Tibial nerve (tissue), 4 donors: ENCODE measurements around the gene FAM210B. TPM values are rescaled to one million over a fixed set of nuclear protein-coding genes. Genes with fewer than 3 reads are reported as not detected.
"Not testable (repeated sequence)": the region's sequence is repeated elsewhere in the genome, so short reads cannot be mapped to it uniquely, and the experiment has no call there.

ENCODE experiments used
- DNase-seq, 2 donors: peaks; one replicate each; pipeline ENCODE4 v3.0.0-alpha.2; 2019; ENCODE audit warnings: low spot score in 2 of 2
- H3K27ac ChIP-seq, 4 donors: fragments of 200-600 bp; sonication (generic) in 3 of 4; one replicate each; pipeline ENCODE4 v1.5.1; 2017 to 2019; ENCODE audit warnings: mild to moderate bottlenecking in 1 of 4
- H3K27me3 ChIP-seq, 2 donors: fragments of 200-600 bp; sonication (generic) in 1 of 2; one replicate each; pipeline versions ENCODE4 v1.5.1 to v1.6.0; 2017 to 2019
- H3K36me3 ChIP-seq, 3 donors: fragments of 200-600 bp; sonication (generic); one replicate each; pipeline ENCODE4 v1.5.1; 2018 to 2019
- H3K4me1 ChIP-seq, 4 donors: fragments of 200-600 bp; sonication (generic) in 3 of 4; one replicate each; pipeline ENCODE4 v1.5.1; 2017 to 2019
- H3K4me3 ChIP-seq, 4 donors: fragments of 200-600 bp; sonication (generic) in 3 of 4; one replicate each; pipeline ENCODE4 v1.5.1; 2017 to 2019; ENCODE audit warnings: mild to moderate bottlenecking in 1 of 4, moderate library complexity in 1 of 4
- H3K9me3 ChIP-seq, 4 donors: fragments of 200-600 bp; sonication (generic) in 3 of 4; one replicate each; pipeline ENCODE4 v1.5.1; 2017 to 2019
- CTCF ChIP-seq, 5 experiments: fragments of 200-600 bp in 3 of 5; fragments of 450-650 bp in 2 of 5; sonication (generic) in 3 of 5; IDR thresholded peaks; one replicate each; pipeline ENCODE4 v1.5.1; 2016 to 2019; ENCODE audit warnings: antibody characterized with exemption in 5 of 5, mild to moderate bottlenecking in 3 of 5, moderate library complexity in 2 of 5
- EP300 ChIP-seq, 2 donors: sonication (generic); formaldehyde crosslinking; IDR thresholded peaks; one replicate each; pipeline ENCODE4 v1.6.1; 2017; ENCODE audit warnings: antibody characterized with exemption in 2 of 2, mild to moderate bottlenecking in 1 of 2
- POLR2A ChIP-seq, 2 donors: fragments of 450-650 bp; IDR thresholded peaks; one replicate each; pipeline ENCODE4 v1.6.1; 2017; ENCODE audit warnings: antibody characterized with exemption in 2 of 2, mild to moderate bottlenecking in 2 of 2, moderate library complexity in 2 of 2
- WGBS, 2 donors: methylation state at CpG; one replicate each; pipeline ENCODE4 v1.1.5; 2018; 5-methylcytosine and 5-hydroxymethylcytosine counted together
- total RNA-seq, 4 donors: library from RNA; depleted of rRNA; stranded (reverse); fragments of >200 nt; gene quantifications; one replicate each; pipeline ENCODE4 v1.1.0, GENCODE V29; 2016

The FAM210B gene
- total RNA-seq, 4 donors from 2014 or later, result 36.8 to 56.6 (median 52.3) TPM

- WGBS, 2 donors, result 95 to 97% methylated on average over 4 of the region's 4 CpGs
- no peak overlapping the region for H3K27ac ChIP-seq
- no peak for TF ChIP-seq POLR2A (IDR thresholded peaks at IDR 0.05)
- no peak for TF ChIP-seq CTCF (IDR thresholded peaks at IDR 0.05)
- no peak for TF ChIP-seq EP300 (IDR thresholded peaks at IDR 0.05)
Observed at GRCh38 chr20:56389807-56390206, 31.0 kb downstream of the FAM210B start.

DNA sequence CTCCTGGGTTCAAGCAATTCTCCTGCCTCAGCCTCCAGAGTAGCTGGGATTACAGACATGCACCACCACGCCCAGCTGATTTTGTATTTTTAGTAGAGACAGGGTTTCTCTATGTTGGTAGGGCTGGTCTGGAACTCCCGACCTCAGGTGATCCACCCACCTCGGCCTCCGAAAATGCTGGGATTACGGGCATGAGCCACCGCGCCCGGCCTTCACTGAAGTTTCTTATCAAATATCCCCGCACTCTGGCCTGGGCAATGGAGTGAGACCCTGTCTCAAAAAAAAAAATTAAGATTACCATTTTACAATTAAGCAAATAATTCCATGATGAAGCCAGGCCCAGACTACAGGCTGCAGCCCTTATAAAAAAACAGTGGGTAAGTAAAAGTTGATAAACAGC is 31.6 kb downstream of the FAM210B start:
- DNase-seq, H3K4me3 ChIP-seq: not testable (repeated sequence)
- WGBS, 2 donors, result 96 to 97% methylated on average over 9 of the region's 9 CpGs

More at GRCh38 chr20:56389807-56390206, 31.0 kb downstream of the FAM210B start:
- Histone ChIP-seq H3K27me3 (no peaks in the 10 kb centered on the region), H3K4me3 (no peak overlapping the region), H3K4me1 (peaks cover 0 to 31% (median 22%) of the 10 kb centered on the region in 4 donors), H3K36me3 (peaks cover 0 to 3% (median 0%) of the 10 kb centered on the region in 3 donors), H3K9me3 (no peaks in the 10 kb centered on the region)
- no peak for DNase-seq

DNA sequence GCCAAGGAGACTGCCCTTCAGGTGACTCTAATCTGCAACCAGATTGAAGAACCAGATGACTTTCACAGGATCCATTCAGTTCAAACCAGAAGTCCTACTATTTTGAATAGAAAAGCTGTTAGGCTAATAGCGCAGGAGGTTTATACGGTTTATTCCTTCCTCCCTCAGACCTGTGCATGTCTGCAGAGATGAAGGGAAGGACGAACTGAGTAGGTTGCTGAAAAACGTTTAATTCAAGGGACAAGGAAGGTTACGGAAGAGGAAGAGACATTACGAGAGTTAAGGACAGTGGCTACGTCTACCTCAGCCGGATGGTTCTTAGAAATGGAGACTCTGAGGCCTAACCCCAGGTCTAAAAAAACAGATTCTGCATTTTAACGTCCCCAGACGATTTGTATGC is 32.3 kb downstream of the FAM210B start:
- peaks cover 0 to 31% (median 20%) of the 10 kb centered on the region in 4 donors for H3K4me1 ChIP-seq
- DNase-seq, result no peak
- no peaks in the 10 kb centered on the region for H3K27me3 ChIP-seq
- H3K36me3 ChIP-seq, result peaks cover 0 to 10% (median 7%) of the 10 kb centered on the region in 3 donors
- peak overlapping the region in 1 of 4 donors; percentile 68 for H3K4me3 ChIP-seq
- H3K9me3 ChIP-seq, result no peaks in the 10 kb centered on the region
- H3K27ac ChIP-seq, result no peak overlapping the region
- TF ChIP-seq CTCF (IDR thresholded peaks at IDR 0.05) (no peak), POLR2A (IDR thresholded peaks at IDR 0.05) (no peak), EP300 (IDR thresholded peaks at IDR 0.05) (no peak)
- WGBS, 2 donors, result 22 to 27% methylated on average over 10 of the region's 10 CpGs

More for the DNA sequence above, 31.6 kb downstream of the FAM210B start:
- H3K4me1 ChIP-seq, result peaks cover 0 to 31% (median 20%) of the 10 kb centered on the region in 4 donors
- not testable (repeated sequence) for H3K27ac ChIP-seq, H3K27me3 ChIP-seq, H3K9me3 ChIP-seq, H3K36me3 ChIP-seq

GRCh38 chr20:56391596-56392131 is 32.9 kb downstream of the FAM210B start:
- Histone ChIP-seq H3K36me3 (peaks cover 0 to 17% (median 10%) of the 10 kb centered on the region in 3 donors), H3K27ac (peak overlapping the region; percentile 49 to 90 (median 81)), H3K9me3 (no peaks in the 10 kb centered on the region), H3K27me3 (no peaks in the 10 kb centered on the region), H3K4me1 (peaks cover 0 to 31% (median 20%) of the 10 kb centered on the region in 4 donors), H3K4me3 (peak overlapping the region; percentile 64 to 73 (median 68))
- 1% methylated on average over 28 to 29 of the region's 29 CpGs for WGBS, 2 donors
- TF ChIP-seq CTCF (IDR thresholded peaks at IDR 0.05), result no peak
- TF ChIP-seq POLR2A (IDR thresholded peaks at IDR 0.05), result no peak
- TF ChIP-seq EP300 (IDR thresholded peaks at IDR 0.05), result no peak
- peak in 1 of 2 donors; percentile 16 for DNase-seq

DNA sequence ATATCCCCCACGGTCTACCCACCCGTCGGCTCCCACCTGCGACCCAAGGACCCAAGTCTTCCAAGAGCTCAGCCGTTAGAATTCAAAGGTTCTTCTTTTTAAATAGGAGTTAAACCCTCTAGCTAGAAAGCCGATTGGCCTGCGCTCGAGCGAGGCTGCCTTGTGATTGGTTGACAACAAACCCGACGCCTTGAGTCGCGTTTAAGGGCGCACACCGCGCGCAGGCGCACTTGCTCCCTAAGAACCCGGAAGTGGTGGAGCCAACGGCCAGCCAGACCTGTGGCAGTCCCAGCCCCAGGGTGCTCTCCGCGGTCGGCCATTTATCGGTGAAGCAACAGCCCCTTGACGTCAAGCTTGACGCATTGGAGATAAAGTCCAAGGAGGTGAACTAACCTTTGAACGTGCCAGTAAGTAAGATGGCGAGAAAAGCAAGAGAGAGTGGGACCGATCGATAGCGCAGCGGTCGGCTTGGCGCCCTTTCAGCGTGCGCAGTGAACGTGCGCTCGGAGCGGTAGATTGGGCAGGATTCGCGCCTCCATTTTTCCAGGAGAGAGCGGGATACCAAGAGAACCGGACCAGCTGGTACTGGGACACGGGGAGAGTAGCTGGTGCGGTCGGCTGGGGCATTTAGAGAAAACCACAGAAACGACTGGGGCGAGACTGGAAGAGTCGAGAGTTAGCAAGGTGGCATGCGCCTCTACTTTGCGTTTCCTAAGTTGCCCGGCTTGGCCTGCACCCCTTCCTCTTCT is 33.5 kb downstream of the FAM210B start, which contains the start of the genes AURKA and CSTF1:
Gene AURKA (minus strand): TSS at position 84 of the 749 bp plus-strand sequence. CDS start 4,018 bp downstream, outside the sequence.
Gene CSTF1 (plus strand): TSS at position 514 of the 749 bp plus-strand sequence. CDS start 2,908 bp downstream, outside the sequence.
- Histone ChIP-seq H3K9me3 (no peaks in the 10 kb centered on the region), H3K27me3 (no peaks in the 10 kb centered on the region), H3K4me1 (peaks cover 0 to 31% (median 20%) of the 10 kb centered on the region in 4 donors), H3K36me3 (peaks cover 0 to 23% (median 15%) of the 10 kb centered on the region in 3 donors), H3K4me3 (peak within 1 kb of the TSS; percentile 64 to 73 (median 68)), H3K27ac (peak within 1 kb of the TSS; percentile 49 to 90 (median 81))
- 0 to 1% methylated on average over 46 to 53 of the region's 53 CpGs for WGBS, 2 donors
- peak; percentile 97 for DNase-seq
- TF ChIP-seq EP300 (IDR thresholded peaks at IDR 0.05) (peak; percentile 97), CTCF (IDR thresholded peaks at IDR 0.05) (peak in 1 of 5 experiments; percentile 27), POLR2A (IDR thresholded peaks at IDR 0.05) (peak in 1 of 2 donors; percentile 52)
